Measurements from ENCODE around the gene GTF3C5.

Gene GTF3C5

GRCh38 chr9:132990781-132991180 lies 40.0 kb upstream of the GTF3C5 start:
- no peak overlapping the region for H3K4me3 ChIP-seq (ENCODE audit: control insufficient read depth, low read depth, low read length)
- TF ChIP-seq CTCF (conservative IDR thresholded peaks at IDR 0.05; ENCODE audit: control insufficient read depth, insufficient read depth, low read depth, low read length) = no peak

GRCh38 chr9:132991351-132992300 lies 39.2 kb upstream of the GTF3C5 start:
- H3K4me3 ChIP-seq (ENCODE audit: control insufficient read depth, low read depth, low read length) = no peak overlapping the region
- DNase-seq (ENCODE audit: low read depth) = no peak
- TF ChIP-seq CTCF (conservative IDR thresholded peaks at IDR 0.05; ENCODE audit: control insufficient read depth, insufficient read depth, low read depth, low read length) = no peak

More at GRCh38 chr9:132990781-132991180, 40.0 kb upstream of the GTF3C5 start:
- no peak for DNase-seq (ENCODE audit: low read depth)

- no peak for DNase-seq (ENCODE audit: low read depth)
- no peak overlapping the region for H3K4me3 ChIP-seq (ENCODE audit: control insufficient read depth, low read depth, low read length)
- no peak for TF ChIP-seq CTCF (conservative IDR thresholded peaks at IDR 0.05; ENCODE audit: control insufficient read depth, insufficient read depth, low read depth, low read length)
Observed at GRCh38 chr9:132993511-132993939, 37.3 kb upstream of the GTF3C5 start.

GRCh38 chr9:132994410-132995120 lies 36.2 kb upstream of the GTF3C5 start:
- H3K4me3 ChIP-seq (ENCODE audit: control insufficient read depth, low read depth, low read length) = no peak overlapping the region
- no peak for TF ChIP-seq CTCF (conservative IDR thresholded peaks at IDR 0.05; ENCODE audit: control insufficient read depth, insufficient read depth, low read depth, low read length)

GRCh38 chr9:132995121-132995420 lies 35.7 kb upstream of the GTF3C5 start:
- no peak for TF ChIP-seq CTCF (conservative IDR thresholded peaks at IDR 0.05; ENCODE audit: control insufficient read depth, insufficient read depth, low read depth, low read length)
- DNase-seq (ENCODE audit: low read depth) = no peak
- no peak overlapping the region for H3K4me3 ChIP-seq (ENCODE audit: control insufficient read depth, low read depth, low read length)

More at GRCh38 chr9:132994410-132995120, 36.2 kb upstream of the GTF3C5 start:
- DNase-seq (ENCODE audit: low read depth) = peak; percentile 53

GRCh38 chr9:132995879-132996278 lies 34.9 kb upstream of the GTF3C5 start:
- H3K4me3 ChIP-seq (ENCODE audit: control insufficient read depth, low read depth, low read length) = no peak overlapping the region
- DNase-seq (ENCODE audit: low read depth) = no peak
- no peak for TF ChIP-seq CTCF (conservative IDR thresholded peaks at IDR 0.05; ENCODE audit: control insufficient read depth, insufficient read depth, low read depth, low read length)
